Hematopoietic multipotent progenitor cell treated with erythropoietin and hydrocortisone succinate and interleukin-3 and kit ligand, for 15 days (in vitro differentiated cells): Measurements from ENCODE around the gene CLCN2.
"Not testable (repeated sequence)": the region's sequence is repeated elsewhere in the genome, so short reads cannot be mapped to it uniquely, and the experiment has no call there.

Experiments
- DNase-seq: peaks from one replicate; pipeline ENCODE4 v3.0.0-alpha.2; 2015; ENCODE audit warnings: low spot score

The CLCN2 gene

GRCh38 chr3:184345317-184346144, 15.9 kb downstream of the CLCN2 start:
- peak; percentile 96 for DNase-seq

DNA sequence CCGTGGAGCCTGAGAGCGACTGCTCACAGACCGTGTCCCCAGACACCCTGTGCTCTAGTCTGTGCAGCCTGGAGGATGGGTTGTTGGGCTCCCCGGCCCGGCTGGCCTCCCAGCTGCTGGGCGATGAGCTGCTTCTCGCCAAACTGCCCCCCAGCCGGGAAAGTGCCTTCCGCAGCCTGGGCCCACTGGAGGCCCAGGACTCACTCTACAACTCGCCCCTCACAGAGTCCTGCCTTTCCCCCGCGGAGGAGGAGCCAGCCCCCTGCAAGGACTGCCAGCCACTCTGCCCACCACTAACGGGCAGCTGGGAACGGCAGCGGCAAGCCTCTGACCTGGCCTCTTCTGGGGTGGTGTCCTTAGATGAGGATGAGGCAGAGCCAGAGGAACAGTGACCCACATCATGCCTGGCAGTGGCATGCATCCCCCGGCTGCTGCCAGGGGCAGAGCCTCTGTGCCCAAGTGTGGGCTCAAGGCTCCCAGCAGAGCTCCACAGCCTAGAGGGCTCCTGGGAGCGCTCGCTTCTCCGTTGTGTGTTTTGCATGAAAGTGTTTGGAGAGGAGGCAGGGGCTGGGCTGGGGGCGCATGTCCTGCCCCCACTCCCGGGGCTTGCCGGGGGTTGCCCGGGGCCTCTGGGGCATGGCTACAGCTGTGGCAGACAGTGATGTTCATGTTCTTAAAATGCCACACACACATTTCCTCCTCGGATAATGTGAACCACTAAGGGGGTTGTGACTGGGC, 16.7 kb downstream of the CLCN2 start:
- DNase-seq = no peak

- DNase-seq = no peak
Measured at GRCh38 chr3:184343200-184343876, 18.1 kb downstream of the CLCN2 start.

DNA sequence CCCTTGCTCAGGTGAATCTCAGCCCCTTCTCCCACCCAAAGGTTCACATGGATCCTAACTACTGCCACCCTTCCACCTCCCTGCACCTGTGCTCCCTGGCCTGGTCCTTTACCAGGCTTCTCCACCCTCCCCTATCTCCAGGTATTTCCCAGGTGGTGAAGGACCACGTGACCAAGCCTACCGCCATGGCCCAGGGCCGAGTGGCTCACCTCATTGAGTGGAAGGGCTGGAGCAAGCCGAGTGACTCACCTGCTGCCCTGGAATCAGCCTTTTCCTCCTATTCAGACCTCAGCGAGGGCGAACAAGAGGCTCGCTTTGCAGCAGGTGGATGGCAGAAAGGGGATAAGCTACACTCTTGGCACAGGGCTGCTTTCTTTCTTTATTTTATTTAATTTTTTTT, 19.5 kb downstream of the CLCN2 start:
- DNase-seq = no peak

GRCh38 chr3:184339451-184340135, 21.8 kb downstream of the CLCN2 start:
- DNase-seq = not testable (repeated sequence)

DNA sequence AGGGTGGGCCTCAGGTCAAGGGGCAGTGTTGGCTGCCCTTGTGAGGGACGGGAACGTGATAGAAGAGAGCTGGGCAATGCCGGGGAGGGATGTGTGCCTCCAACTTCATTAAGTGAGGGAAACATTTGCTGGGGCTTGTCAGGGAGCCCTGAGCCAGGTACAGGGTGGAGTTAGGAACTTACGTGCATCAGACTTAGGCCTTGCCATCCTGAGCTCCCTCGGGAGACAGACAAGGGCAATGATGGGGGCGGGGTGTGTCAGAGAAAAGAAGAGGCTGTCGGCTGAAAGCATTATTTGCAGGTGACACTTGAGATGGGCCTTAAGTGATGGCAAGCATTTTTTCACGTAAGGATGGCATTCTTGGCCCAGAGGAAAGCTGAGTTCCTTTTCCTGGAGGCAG, 22.4 kb downstream of the CLCN2 start:
- DNase-seq = no peak

- DNase-seq = no peak
Measured at GRCh38 chr3:184338511-184338945, 22.9 kb downstream of the CLCN2 start.

DNA sequence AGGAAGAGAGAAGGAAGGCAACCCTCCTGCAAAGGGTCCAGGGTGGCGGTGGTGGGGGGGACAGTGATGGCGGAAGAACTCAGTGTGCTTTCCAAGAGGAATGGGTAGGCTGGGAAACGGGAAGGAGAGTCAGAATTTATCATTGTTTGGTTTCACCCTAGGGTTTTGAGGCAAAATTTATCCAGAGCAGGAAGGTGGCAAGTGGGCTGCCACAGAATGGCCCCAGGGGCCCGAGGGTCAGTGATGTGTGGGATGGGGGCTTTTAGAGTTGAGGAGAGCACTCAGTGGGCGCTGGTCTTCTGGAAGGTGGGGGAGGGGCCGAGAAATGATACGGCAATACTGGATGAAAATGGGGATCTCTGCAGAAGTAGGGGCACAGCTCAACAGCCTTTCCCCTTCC, 23.4 kb downstream of the CLCN2 start:
- no peak for DNase-seq

GRCh38 chr3:184337399-184337714, 24.0 kb downstream of the CLCN2 start, which contains the start of gene FAM131A:
TSS of gene FAM131A (plus strand) at chr3:184337600. CDS start at chr3:184337631, 31 bp downstream.
- no peak for DNase-seq

DNA sequence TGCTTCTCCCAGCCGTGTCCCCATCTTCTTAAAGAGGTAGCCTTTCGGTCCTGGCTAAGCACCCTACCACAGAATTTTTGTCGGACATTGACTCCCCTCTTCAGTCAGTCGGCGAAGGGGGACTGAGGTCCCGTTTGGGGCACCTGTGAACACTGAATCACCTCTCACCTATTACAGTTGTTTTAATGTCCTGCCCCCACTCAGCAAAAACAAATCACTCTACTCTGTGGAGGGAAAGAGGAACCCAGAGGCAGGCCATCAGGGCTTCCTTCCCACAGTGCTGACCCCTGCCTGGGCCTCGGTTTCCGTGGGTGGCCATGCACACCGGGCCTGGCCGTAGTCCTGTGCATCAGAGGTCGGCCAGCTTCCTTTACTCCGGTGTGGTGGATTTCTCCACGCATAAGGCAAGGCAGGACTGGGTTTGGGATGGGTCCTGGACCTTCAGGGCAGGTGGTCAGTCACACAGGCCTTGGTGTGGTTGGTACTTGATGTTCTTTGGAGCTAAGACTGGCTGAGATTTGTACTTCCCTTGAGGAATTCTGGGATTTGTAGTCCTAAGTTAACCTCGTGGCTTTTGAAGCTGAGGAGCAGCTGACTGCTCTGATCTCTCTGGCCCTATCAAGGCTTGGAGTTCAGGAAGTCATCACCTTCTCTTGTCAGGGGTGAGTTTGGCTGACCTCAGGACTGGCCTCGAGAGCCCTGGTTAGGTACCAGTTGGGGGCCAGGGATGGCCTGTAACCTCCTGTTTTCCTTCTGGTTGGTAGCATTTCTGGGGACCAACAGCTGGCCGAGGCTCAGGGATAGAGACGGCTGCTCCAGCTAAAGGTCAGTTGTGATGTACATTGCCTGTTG, 24.6 kb downstream of the CLCN2 start:
- peak; percentile 40 for DNase-seq

DNA sequence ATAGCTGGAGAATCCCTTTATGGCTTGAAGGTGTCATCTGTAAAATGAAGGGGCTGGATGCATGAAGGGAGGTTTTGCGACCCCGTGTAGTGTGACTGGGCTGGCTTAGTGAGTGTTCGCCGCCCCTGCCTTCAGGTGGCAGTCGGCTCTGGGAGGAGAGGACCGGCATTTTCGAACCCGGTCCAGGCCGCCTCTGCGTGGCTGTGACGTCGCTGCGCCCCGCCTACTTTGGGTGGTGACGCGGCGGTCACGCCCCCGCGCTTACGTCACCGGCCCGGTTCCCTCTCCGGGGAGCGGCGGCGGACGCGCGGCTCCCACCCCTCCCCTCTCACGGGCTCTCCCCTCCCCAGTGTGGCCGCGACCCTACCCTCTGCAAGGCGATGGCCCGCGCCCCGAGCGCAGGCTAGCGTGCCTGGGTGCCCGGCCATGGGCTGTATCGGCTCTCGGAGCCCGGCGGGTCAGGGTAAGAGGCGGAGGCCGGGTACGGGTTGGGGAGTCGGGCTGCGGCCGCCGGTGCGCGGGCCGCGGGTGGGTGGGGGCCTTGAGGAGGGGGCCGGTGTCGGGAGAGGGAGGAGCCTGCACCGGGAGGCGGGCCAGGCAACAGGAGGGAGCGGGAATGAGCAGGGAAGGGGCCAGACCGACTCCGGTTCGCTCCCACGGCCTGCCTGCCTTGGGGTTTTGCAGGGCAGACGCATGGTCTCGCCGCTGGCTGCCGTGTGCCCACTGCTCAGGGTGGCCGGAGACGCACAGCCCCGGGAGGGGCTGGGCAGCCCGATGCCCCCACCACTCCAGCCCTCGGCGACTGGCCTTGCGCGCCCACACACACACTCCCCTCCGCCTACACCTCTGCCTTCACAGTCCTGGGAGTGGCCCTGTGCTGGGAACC, 25.5 kb downstream of the CLCN2 start:
- peak; percentile 89 for DNase-seq

- no peak for DNase-seq
Measured at GRCh38 chr3:184335291-184335660, 26.1 kb downstream of the CLCN2 start.

GRCh38 chr3:184334470-184335158, 26.8 kb downstream of the CLCN2 start:
- DNase-seq = peak; percentile 65

DNA sequence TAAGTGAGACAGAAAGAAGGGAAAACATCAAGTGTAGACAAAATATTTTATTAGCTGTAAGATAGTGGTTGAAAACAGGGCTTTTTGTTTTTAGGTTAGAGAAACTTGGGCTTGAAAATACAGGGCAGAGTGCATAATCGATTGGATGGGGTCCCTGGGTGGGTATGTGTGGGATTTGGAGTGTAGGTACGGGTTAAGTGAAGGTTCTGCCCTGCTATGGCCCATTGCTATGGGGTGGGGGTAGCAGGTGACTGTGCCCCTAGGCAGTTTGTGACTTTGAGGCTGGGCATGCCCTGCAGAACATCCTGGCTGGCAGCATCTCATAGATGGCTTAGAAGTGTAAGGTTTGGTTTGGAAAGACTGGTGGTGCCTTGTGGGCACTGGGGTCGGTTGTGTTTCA, 27.7 kb downstream of the CLCN2 start:
- no peak for DNase-seq

DNA sequence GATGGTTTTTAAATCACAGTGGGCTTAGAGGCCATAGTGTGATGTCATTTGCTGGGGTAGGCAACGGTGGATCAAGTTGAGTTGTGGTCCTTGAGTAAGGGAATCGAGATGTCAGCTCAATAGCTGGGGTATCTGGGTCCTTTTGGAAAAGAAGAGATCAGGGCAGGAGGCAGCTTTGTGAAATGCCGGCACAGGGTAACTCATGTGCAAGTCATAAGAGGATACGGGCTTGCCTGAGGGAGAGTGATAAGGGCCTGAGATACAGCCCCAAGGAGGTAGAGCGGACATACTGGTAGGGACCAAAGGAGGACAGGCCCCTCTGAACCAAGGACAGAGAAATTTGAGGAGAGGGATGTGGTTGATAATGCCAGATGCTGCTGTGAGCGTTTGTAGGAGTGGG, 28.2 kb downstream of the CLCN2 start:
- DNase-seq = peak; percentile 35

- DNase-seq = no peak
Measured at GRCh38 chr3:184332370-184333090, 28.9 kb downstream of the CLCN2 start.

DNA sequence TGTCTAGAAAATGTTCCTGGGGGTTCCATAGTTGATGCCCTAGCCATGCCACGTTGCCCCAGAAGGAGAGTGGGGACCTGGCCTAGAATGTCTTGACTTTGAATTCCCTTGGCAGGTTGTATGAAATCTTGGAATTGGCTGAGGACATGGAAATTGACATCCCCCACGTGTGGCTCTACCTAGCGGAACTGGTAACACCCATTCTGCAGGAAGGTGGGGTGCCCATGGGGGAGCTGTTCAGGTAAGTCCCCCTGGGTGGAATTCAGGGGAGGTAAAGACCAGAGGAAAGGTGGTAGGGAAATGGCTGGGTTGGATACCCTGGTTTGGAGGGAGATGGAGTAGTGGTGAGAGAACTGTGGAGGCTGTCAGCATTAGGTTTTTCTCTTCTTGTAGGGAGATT, 32.9 kb downstream of the CLCN2 start:
- no peak for DNase-seq

- no peak for DNase-seq
Measured at GRCh38 chr3:184327171-184327570, 34.2 kb downstream of the CLCN2 start.
